Prostate gland (tissue), 2 donors: ENCODE results near the gene CFAP61.

Experiments used
- CTCF ChIP-seq, 4 experiments: fragments of 200-600 bp in 2 of 4; fragments of 450-650 bp in 2 of 4; sonication (generic) in 2 of 4; IDR thresholded peaks; 1 replicate in 3 of 4; 2 replicates in 1 of 4; pipeline ENCODE4 v1.5.1; 2016 to 2019; ENCODE audit warnings: antibody characterized with exemption in 4 of 4, mild to moderate bottlenecking in 2 of 4, moderate library complexity in 2 of 4
- POLR2A ChIP-seq: fragments of 450-650 bp; IDR thresholded peaks from one replicate; pipeline ENCODE4 v1.6.1; 2016; ENCODE audit warnings: antibody characterized with exemption, mild to moderate bottlenecking

GRCh38 chr20:20371083-20371482 lies 318.8 kb downstream of the CFAP61 start:
- TF ChIP-seq POLR2A (no peak), CTCF (IDR thresholded peaks at IDR 0.05) (no peak)
